GM10847 (cell line): ENCODE results near the gene CHMP2B.
A peak's percentile ranks its signal among the peaks of the same experiment; 100 is the strongest.

Experiments used
- POLR2A ChIP-seq: IDR thresholded peaks from 2 replicates; pipeline ENCODE4 v1.6.1; 2011; ENCODE audit not compliant: insufficient read length; ENCODE audit errors: extremely low read depth

CHMP2B gene, protein sequence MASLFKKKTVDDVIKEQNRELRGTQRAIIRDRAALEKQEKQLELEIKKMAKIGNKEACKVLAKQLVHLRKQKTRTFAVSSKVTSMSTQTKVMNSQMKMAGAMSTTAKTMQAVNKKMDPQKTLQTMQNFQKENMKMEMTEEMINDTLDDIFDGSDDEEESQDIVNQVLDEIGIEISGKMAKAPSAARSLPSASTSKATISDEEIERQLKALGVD

DNA sequence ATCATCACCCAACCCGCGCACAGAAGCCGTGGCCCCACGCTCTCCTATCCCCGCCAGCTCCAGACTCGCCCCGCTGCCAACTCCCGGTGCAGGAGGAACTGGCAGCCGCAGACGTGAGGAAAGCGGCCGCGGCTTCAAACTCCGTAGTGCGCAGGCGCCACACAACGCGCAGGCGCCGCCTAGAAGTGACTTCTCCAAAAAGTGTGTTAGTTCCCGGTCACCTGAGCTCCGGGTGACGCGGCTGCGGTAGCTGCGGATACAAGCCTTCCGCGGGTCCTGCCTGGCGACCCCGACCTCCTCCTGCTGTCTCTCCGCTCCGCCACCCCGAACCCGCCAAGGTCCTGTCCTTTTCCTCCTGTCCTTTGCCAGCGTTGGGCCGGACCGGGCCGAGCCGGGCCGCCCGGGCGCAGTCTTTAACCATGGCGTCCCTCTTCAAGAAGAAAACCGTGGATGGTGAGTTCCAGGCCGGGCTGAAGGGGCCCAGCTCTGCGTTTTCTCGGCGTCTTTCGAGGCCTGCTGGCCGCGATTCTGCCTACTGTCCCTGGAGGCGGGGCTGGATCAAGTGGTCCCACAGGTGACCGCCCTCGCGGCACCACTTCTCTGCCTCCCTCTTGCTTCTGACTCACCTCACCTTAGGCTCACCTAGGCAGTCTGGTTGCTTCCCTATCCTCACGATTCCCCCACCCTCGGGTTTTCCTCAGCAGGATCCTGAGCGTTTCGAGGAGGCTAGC is at the start of gene CHMP2B:
Gene CHMP2B, plus strand, starts transcription at position 206 of the 731 bp plus-strand sequence. Its CDS starts 214 bp downstream, at position 420.
- peak; percentile 67 for TF ChIP-seq POLR2A

DNA sequence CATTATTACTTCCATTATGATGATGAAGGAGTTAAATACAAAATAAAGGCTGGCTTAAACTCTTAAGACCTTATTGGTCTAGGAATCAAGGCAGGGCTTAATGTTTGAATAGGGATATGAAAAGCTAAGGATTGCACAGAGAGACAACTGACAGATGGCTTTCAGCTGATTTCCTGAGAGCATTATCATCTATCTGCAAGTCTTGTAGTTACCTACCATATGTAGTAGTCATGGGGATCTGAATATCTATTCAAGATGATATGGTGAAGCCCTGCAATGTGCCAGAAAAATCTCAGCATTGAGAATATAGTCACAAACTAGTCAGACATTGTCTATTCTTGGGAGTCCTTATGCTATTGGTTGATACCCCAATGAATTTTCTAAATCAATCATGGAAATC is 47.5 kb upstream of the CHMP2B start:
- no peak for TF ChIP-seq POLR2A

DNA sequence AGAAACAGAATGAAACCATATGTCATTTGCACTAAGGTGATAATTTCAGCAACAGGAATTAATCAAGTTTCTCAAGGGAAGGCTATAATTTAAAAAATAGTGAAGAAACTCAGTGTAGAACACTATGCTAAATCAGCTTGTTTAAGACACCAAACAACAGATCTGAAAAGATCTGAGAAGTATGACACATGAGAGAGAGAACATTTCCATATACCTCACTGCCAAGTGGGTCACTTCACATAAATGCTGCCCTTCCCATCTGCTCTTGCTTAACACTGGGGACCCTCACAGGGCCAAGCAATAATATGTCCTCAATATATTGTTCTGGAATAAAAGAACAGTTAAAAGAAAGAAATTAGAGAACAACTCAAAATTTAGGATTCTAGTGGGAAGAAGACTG is 45.6 kb upstream of the CHMP2B start:
- TF ChIP-seq POLR2A: no peak

DNA sequence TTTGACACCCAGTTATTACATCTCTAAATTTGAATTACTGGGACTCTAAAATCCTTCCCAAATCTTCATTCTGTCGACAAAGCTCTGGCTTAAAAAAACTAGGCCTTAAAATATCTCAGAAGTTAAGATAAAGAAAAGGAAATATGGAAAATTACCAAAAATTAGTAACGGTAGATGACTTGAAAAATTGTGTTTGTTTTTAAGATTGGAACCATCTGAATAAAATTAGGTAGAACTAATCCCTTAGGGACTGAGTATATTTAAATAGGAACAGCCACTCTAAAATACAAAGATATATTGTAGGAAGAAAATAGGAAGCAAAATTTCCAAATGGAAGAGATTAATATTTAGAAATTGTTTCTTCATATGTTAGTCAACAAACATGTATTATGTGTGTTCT is 45.1 kb upstream of the CHMP2B start:
- no peak for TF ChIP-seq POLR2A

DNA sequence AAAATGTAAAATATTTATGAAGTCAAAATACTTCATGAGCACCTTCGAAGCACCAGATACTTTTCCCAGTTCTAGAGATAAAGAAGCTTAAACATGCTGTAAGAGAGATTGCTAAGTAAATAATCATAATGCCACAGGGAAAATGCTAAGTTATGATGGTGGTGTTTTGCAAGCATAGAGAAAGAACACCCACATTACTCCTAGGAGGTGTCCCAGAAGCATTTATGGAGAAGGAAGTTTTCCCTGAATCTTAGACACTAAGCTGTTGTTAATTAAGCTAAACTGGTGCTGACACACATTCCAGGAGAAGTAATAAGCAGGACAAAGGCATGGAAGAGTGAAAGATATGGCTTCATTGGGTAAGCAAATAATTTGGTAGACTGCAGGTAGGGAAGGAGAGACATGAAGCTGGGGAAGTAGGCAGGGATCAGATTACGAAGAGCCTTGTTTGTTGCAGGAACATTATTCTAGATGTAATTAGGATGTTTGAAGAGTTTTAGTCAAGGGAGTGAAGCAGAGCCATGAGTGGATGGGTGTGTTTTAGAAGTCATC is 40.4 kb upstream of the CHMP2B start:
- no peak for TF ChIP-seq POLR2A

DNA sequence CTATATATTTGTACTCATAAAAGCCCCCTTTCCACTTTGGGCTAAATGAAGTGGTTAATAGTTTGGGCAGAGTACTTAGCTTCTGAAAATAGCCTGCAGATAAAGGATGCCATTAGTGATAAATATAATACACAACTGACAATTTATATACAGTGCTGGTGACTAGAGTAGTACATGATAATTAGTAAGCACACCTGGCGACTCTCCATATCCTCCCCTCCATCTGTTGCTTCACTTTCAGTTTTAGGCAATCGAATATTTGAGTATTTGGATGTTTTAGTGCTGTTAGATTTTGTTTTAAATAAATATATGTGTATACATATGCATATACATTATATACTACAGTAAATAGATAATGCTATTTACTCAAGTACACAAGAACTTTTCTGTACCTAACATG is 35.9 kb upstream of the CHMP2B start:
- no peak for TF ChIP-seq POLR2A

DNA sequence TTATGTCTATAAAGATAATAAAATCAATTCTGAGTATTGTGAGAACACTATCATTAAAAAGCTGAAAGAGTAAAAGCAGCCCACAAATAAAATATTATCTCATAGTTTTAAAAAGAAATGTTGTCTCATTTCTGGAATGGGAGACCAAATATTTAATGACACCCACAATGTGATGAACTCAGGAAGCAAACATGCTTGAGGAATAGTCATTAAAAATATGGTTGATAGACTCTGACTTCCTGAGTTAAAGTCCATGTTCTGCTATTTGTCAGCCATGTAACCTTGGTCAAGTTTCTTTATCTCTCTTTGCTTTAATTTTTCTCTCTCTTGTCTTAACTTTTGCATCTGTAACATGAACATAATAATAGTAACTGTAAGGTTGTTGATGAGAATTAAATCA is 35.5 kb upstream of the CHMP2B start:
- no peak for TF ChIP-seq POLR2A

DNA sequence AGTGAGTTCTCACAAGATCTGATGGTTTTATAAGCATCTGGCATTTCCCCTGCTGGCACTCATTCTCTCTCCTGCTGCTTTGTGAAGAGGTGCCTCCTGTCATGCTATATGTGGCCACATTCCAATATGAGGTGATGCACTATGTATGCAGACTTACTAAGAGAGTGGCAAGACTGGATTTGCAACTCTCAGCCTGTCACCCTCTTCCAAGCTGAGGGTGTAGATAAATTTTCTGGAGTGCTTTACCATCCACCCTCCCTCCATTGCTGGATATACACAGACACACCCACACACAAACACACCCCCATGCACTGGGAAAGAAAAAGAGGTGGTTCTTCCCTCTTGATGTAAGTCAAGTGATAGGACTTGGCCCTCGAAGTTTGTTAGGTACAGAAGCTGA is 30.2 kb upstream of the CHMP2B start:
- no peak for TF ChIP-seq POLR2A

DNA sequence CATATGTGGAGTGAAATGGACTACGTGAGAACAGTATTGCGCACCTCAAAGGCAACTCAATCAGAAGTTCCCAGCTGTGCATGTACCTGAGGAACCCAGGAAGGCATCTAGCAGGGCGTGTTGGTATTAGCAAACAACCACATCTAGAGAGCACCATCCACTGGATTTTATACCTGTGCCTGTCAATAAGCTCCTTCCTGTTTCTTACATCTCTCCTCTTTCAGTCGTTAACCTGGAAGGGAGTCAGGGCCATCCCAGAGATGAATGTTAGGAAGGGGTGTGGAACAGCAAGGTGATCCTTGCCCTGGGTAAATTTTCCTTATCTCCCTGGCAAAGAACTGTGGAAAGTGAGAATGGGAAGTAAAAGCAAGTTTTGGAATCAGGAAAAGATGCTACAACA is 29.6 kb upstream of the CHMP2B start:
- no peak for TF ChIP-seq POLR2A

DNA sequence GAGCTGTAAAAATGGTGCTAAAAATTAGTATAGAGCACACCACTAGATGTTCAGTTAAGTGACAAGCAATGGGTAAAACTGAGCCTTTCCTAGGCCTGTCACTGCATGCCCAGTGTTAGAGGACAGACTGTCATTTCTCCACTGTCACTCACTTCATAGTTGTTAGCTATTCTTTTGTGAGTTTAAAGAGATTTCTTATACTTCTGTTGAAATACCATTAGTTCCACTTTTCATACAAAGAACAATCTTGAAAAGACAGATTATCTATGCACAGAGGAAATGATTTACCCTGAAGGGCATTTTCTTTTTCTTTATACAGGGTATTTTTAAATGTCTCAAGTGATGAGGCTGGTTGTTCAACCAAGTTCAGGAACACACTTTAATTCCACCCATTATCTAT is 28.3 kb upstream of the CHMP2B start:
- no peak for TF ChIP-seq POLR2A

DNA sequence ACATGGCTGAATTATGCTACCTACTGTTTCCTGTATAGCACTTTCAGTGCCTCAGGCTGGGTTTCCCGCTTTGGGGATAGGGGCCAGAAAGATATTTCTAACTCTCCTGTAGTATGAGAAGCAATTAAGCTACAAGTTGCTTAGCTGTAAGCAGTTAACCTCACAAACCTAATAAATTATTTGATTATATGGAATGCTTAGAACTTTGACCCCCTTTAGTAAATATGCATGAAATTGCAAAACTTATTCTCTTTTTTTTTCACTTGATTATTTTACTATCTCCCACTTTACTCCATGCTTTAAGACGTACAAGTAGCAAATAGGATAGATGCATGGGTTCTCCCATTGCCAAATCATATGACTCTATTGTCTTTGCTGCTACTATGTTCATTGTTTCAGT is 27.5 kb upstream of the CHMP2B start:
- no peak for TF ChIP-seq POLR2A

DNA sequence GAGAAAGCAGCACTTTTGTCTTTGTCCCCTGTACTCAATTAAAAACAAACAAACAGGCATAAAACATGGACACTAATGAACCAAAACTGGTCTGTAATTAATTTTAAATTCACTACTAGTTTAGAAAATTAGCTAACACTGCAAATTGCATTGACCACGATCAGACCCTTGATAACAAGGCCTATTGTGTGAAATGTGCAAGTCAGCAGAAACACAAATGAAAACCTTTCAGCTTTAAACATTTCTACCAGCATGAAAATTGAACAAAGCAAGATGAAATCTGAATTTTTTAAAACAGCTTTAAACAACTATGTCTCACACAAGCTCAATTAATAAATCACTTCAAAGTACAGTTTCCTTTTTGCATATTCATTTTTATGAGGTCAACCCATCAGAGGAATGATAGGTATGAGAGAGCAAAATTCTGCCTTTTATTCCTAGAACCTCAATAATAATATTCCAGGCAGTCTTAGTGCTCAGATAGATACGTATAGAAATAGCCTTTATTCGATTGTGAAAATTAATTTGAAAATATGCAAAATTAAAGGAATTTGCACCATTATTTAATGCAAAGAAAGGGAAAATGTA is 27.0 kb upstream of the CHMP2B start:
- no peak for TF ChIP-seq POLR2A

DNA sequence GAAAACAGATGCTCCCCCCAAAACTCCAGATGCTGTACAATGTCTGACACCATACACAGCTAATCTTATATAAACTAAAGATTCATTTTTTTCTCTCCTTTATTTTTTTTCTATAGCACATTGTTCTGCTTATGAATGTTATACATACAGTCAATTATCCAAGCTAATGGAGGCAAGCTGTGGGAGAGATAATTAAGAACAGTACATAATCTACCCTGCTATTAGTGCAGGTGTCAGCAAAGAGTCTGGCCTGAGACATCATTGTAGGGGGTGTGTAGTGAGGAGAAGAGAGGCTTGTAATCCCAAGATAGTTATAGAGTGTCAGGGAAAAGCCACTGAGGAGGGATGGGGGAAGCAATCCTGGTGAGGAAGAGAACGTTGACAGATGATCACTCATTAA is 25.4 kb upstream of the CHMP2B start:
- no peak for TF ChIP-seq POLR2A

DNA sequence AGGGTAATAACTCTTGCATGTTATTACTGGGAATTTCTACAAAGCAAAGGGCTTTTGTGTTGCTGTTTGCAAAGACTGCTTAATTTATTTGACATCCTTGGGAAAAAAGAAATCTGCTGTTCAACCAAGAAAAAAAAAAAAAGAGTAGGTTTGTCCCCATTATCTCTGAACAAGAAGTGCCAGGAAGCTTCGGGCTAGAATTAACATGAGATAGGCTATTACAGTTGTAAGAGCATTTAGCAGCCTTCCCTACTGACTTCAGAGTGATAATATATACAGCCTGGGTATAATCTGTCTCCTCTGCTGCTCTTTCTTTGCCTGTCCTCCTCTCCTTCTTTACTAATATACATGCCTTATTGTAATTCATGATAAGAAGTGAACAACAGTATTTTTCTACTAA is 23.3 kb upstream of the CHMP2B start:
- TF ChIP-seq POLR2A: no peak

DNA sequence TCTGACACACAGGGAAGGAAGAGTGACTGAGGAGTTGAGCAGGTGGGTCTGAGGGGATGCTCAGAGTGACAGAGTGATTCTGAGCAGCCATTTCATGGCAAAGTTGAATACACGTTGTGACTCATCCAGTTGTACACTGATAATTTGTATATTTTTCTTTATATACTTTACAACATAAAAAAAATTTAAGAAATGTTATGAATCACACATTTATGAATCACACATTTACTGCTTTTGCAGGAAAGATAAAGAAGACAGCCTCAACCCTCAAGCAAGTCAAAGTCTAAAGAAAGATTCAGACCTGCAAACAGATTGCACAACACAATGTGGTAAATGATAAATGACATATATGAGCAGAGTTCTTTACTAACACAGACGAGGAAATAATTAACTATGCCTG is 21.0 kb upstream of the CHMP2B start:
- no peak for TF ChIP-seq POLR2A

DNA sequence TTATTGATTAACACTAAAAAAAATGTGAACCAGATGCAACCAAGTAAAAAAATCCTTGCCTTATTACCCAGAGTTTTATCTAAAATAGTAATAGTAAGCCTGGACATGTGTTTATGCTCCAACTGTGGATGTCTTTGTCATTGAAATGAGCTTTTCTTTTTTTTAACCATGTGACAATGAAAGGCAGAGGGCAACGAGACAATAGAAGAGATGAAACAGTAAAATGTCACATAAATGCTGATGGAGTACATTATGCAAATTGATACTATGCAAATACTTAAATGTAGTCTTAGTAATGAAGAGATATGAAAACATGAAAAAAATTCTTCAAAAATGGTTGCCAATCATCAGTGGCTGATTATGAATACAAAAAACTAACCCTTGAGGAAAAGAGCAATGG is 20.5 kb upstream of the CHMP2B start:
- no peak for TF ChIP-seq POLR2A
